HepG2 (cell line): ENCODE results near the gene MAN2A2. TPM values are rescaled to one million over a fixed set of nuclear protein-coding genes. Genes with fewer than 3 reads are reported as not detected.

Source experiments
- CCDC6 ChIP-seq: sonication (generic); formaldehyde crosslinking; IDR thresholded peaks from 2 replicates; pipeline ENCODE4 v1.8.1; 2022; ENCODE audit warnings: mild to moderate bottlenecking, missing genetic modification reagents, moderate library complexity
- GATA4 ChIP-seq: sonication (generic); IDR thresholded peaks from 2 replicates; pipeline ENCODE4 v1.6.1; 2016; ENCODE audit warnings: antibody characterized with exemption, low read depth, borderline replicate concordance
- GATAD1 ChIP-seq: IDR thresholded peaks from 2 replicates; pipeline ENCODE4 v1.6.1; 2016; ENCODE audit warnings: missing genetic modification reagents, missing compliant biosample characterization
- NR3C1 ChIP-seq: sonication (generic); formaldehyde crosslinking; IDR thresholded peaks from 2 replicates; pipeline ENCODE4 v1.4.0; 2020; ENCODE audit warnings: missing genetic modification reagents
- RXRB ChIP-seq: IDR thresholded peaks from 2 replicates; pipeline ENCODE4 v1.6.1; 2016; ENCODE audit warnings: borderline replicate concordance, missing genetic modification reagents, missing compliant biosample characterization
- SNAPC2 ChIP-seq: sonication (generic); formaldehyde crosslinking; IDR thresholded peaks from 2 replicates; pipeline ENCODE4 v1.8.1; 2022; ENCODE audit warnings: mild to moderate bottlenecking, missing genetic modification reagents
- SRSF4 ChIP-seq: fragments of 200-400 bp; formaldehyde crosslinking; IDR thresholded peaks from one replicate; pipeline ENCODE4 v1.6.1; 2018; ENCODE audit warnings: mild to moderate bottlenecking, low read depth, low read length, moderate library complexity; ENCODE audit not compliant: poor library complexity, severe bottlenecking
- YEATS4 ChIP-seq: sonication (generic); formaldehyde crosslinking; IDR thresholded peaks from 2 replicates; pipeline ENCODE4 v1.4.0; 2020; ENCODE audit warnings: missing genetic modification reagents, borderline replicate concordance
- ZNF616 ChIP-seq: sonication (generic); formaldehyde crosslinking; IDR thresholded peaks from 2 replicates; pipeline ENCODE4 v1.5.0; 2020; ENCODE audit warnings: low read depth, mild to moderate bottlenecking, missing genetic modification reagents
- ZNF660 ChIP-seq: sonication (generic); formaldehyde crosslinking; IDR thresholded peaks from 2 replicates; pipeline ENCODE4 v1.5.1; 2020; ENCODE audit warnings: mild to moderate bottlenecking, low read depth, missing genetic modification reagents, borderline replicate concordance
- ZNF709 ChIP-seq: sonication (generic); formaldehyde crosslinking; IDR thresholded peaks from 2 replicates; pipeline ENCODE4 v1.5.0; 2020; ENCODE audit warnings: mild to moderate bottlenecking, missing genetic modification reagents
- ZNF713 ChIP-seq: sonication (generic); formaldehyde crosslinking; IDR thresholded peaks from 2 replicates; pipeline ENCODE4 v1.4.0; 2020; ENCODE audit warnings: mild to moderate bottlenecking, missing genetic modification reagents
- ZNF841 ChIP-seq: sonication (generic); formaldehyde crosslinking; IDR thresholded peaks from 2 replicates; pipeline ENCODE4 v1.8.1; 2023; ENCODE audit warnings: missing genetic modification reagents, borderline replicate concordance
- ZSCAN30 ChIP-seq: sonication (generic); formaldehyde crosslinking; IDR thresholded peaks from 2 replicates; pipeline ENCODE4 v1.5.0; 2020; ENCODE audit warnings: mild to moderate bottlenecking, missing genetic modification reagents
- polyA plus RNA-seq, 8 experiments: library from polyadenylated mRNA; depleted of rRNA in 3 of 8; stranded (reverse) in 7 of 8; unstranded in 1 of 8; fragments of >200 nt; fragmentation: Illumina TruSeq in 4 of 8; extraction: Trizol in 4 of 8; gene quantifications; 2 replicates each; pipeline versions ENCODE4 v1.2.1 to v1.2.3, GENCODE V29; 2011 to 2016; ENCODE audit warnings: low read depth in 4 of 8, missing spikeins in 1 of 8, mixed read lengths in 1 of 8; ENCODE audit not compliant: insufficient read depth in 1 of 8
- total RNA-seq, 5 experiments: library from RNA; depleted of rRNA; stranded (reverse); fragments of >200 nt; fragmentation: Illumina TruSeq; extraction: Trizol; gene quantifications; 2 replicates each; pipeline ENCODE4 v1.2.3, GENCODE V29; 2016; ENCODE audit warnings: low read depth in 1 of 5
- TF ChIP-seq, protein P1 (sequence below): sonication (generic); formaldehyde crosslinking; IDR thresholded peaks from 2 replicates; pipeline ENCODE4 v1.4.0; 2020; ENCODE audit warnings: missing genetic modification reagents, borderline replicate concordance
- TF ChIP-seq, protein P2 (sequence below): sonication (generic); formaldehyde crosslinking; conservative IDR thresholded peaks from 2 replicates; pipeline ENCODE4 v1.4.0; 2020; ENCODE audit warnings: missing genetic modification reagents
- TF ChIP-seq, protein P3 (sequence below): IDR thresholded peaks from 2 replicates; pipeline ENCODE4 v1.6.1; 2016
- TF ChIP-seq, protein P4 (sequence below): sonication (generic); formaldehyde crosslinking; IDR thresholded peaks from 2 replicates; pipeline ENCODE4 v1.5.1; 2020; ENCODE audit warnings: missing genetic modification reagents, mild to moderate bottlenecking, borderline replicate concordance
- TF ChIP-seq, protein P5 (sequence below): sonication (generic); formaldehyde crosslinking; conservative IDR thresholded peaks from 2 replicates; pipeline ENCODE4 v1.8.0; 2022; ENCODE audit warnings: mild to moderate bottlenecking, moderate library complexity, missing genetic modification reagents

MAN2A2 gene
- total and polyA plus RNA-seq, 2 of the 13 experiments (the other 11 are each of a cell fraction or from before 2014, with no cell fraction given): 17.5 to 51.5 TPM

DNA sequence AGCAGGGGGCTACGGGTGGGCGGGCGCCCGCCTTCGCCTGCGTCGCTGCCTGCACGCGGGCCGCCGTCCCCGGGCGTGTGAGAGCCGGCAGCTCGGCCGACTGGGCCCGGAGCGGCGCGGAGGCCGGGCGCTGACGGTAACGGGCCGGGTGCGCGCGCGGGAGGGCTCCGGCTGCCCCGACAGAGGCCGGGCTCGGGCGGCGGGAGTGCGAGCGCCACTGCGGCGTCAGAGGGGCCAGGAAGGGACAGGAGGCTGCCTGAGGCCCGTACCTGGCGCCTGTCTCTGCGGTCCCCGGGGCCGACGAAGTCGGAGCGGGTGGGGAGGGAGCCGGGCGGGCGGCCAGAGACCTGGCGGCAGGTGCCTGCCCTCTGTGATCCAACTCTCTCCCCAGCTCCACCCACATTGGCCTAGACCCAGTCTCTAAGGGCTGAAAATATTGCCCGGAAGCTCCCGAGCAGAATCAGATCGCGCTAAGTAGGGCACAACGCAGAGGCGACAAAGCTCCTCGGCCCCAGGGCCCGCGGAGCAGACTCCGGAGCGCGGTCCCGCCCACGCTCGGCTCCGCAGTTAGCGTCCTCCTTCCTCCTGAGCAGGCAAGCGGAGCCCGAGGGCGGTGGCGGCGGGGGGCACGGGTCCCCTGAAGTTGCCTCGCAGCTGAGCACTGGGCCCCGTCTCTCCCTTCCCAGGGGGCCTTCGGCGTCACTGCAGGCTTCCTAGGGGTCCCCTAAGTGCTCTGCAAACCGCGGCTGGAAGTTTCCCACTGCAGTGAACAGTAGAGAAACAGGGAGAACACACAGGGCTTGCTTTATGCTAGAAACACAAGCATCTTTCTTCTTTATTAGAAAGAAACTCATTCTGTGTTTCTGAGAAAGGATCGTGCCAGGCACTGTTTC lies at the start of gene MAN2A2 (continued):
- TF ChIP-seq, protein P1, sequence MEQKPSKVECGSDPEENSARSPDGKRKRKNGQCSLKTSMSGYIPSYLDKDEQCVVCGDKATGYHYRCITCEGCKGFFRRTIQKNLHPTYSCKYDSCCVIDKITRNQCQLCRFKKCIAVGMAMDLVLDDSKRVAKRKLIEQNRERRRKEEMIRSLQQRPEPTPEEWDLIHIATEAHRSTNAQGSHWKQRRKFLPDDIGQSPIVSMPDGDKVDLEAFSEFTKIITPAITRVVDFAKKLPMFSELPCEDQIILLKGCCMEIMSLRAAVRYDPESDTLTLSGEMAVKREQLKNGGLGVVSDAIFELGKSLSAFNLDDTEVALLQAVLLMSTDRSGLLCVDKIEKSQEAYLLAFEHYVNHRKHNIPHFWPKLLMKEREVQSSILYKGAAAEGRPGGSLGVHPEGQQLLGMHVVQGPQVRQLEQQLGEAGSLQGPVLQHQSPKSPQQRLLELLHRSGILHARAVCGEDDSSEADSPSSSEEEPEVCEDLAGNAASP (CRISPR knock-in tag): no peak
- TF ChIP-seq, protein P2, sequence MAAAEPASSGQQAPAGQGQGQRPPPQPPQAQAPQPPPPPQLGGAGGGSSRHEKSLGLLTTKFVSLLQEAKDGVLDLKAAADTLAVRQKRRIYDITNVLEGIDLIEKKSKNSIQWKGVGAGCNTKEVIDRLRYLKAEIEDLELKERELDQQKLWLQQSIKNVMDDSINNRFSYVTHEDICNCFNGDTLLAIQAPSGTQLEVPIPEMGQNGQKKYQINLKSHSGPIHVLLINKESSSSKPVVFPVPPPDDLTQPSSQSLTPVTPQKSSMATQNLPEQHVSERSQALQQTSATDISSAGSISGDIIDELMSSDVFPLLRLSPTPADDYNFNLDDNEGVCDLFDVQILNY (CRISPR knock-in tag): no peak
- no peak for TF ChIP-seq ZSCAN30 (CRISPR knock-in tag)
- TF ChIP-seq, protein P3, sequence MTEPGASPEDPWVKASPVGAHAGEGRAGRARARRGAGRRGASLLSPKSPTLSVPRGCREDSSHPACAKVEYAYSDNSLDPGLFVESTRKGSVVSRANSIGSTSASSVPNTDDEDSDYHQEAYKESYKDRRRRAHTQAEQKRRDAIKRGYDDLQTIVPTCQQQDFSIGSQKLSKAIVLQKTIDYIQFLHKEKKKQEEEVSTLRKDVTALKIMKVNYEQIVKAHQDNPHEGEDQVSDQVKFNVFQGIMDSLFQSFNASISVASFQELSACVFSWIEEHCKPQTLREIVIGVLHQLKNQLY (CRISPR knock-in tag): no peak
- no peak for TF ChIP-seq NR3C1 (CRISPR knock-in tag)
- no peak for TF ChIP-seq ZNF841 (CRISPR knock-in tag)
- no peak for TF ChIP-seq ZNF713
- TF ChIP-seq, protein P4, sequence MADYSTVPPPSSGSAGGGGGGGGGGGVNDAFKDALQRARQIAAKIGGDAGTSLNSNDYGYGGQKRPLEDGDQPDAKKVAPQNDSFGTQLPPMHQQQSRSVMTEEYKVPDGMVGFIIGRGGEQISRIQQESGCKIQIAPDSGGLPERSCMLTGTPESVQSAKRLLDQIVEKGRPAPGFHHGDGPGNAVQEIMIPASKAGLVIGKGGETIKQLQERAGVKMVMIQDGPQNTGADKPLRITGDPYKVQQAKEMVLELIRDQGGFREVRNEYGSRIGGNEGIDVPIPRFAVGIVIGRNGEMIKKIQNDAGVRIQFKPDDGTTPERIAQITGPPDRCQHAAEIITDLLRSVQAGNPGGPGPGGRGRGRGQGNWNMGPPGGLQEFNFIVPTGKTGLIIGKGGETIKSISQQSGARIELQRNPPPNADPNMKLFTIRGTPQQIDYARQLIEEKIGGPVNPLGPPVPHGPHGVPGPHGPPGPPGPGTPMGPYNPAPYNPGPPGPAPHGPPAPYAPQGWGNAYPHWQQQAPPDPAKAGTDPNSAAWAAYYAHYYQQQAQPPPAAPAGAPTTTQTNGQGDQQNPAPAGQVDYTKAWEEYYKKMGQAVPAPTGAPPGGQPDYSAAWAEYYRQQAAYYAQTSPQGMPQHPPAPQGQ (CRISPR knock-in tag): no peak
- TF ChIP-seq SNAPC2 (CRISPR knock-in tag): 0 out of 2 replicates have a peak, but pooled peaks have one; percentile 36
- TF ChIP-seq CCDC6: 0 out of 2 replicates have a peak, but pooled peaks have one; percentile 27
- TF ChIP-seq GATA4: no peak
- peak; percentile 57; the same call in 1 of the 2 replicates for TF ChIP-seq YEATS4 (CRISPR knock-in tag)
- TF ChIP-seq SRSF4: no peak
- no peak for TF ChIP-seq ZNF660 (CRISPR knock-in tag)
- no peak for TF ChIP-seq ZNF616 (CRISPR knock-in tag)
- no peak for TF ChIP-seq RXRB (CRISPR knock-in tag)
- TF ChIP-seq GATAD1 (CRISPR knock-in tag): no peak
- TF ChIP-seq, protein P5, sequence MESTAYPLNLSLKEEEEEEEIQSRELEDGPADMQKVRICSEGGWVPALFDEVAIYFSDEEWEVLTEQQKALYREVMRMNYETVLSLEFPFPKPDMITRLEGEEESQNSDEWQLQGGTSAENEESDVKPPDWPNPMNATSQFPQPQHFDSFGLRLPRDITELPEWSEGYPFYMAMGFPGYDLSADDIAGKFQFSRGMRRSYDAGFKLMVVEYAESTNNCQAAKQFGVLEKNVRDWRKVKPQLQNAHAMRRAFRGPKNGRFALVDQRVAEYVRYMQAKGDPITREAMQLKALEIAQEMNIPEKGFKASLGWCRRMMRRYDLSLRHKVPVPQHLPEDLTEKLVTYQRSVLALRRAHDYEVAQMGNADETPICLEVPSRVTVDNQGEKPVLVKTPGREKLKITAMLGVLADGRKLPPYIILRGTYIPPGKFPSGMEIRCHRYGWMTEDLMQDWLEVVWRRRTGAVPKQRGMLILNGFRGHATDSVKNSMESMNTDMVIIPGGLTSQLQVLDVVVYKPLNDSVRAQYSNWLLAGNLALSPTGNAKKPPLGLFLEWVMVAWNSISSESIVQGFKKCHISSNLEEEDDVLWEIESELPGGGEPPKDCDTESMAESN: no peak
- TF ChIP-seq ZNF709 (CRISPR knock-in tag): no peak
